HepG2 (cell line): ENCODE results near the gene TJAP1. TPM values are rescaled to one million over a fixed set of nuclear protein-coding genes. Genes with fewer than 3 reads are reported as not detected.
A peak's percentile ranks its signal among the peaks of the same experiment; 100 is the strongest.

ENCODE experiments used
- ATF7 ChIP-seq, 2 experiments: fragments of 450-650 bp in 1 of 2; sonication (generic) in 1 of 2; formaldehyde crosslinking in 1 of 2; IDR thresholded peaks; 2 replicates each; pipeline versions ENCODE4 v1.4.0 to v1.6.1; 2016 to 2020; ENCODE audit warnings: antibody characterized with exemption in 1 of 2, mild to moderate bottlenecking in 1 of 2, missing genetic modification reagents in 1 of 2
- CCAR2 ChIP-seq: fragments of 200-400 bp; formaldehyde crosslinking; optimal IDR thresholded peaks from 2 replicates; pipeline ENCODE3; 2018; ENCODE audit warnings: low read depth, mild to moderate bottlenecking, low read length, moderate library complexity
- CHCHD3 ChIP-seq: sonication (generic); formaldehyde crosslinking; IDR thresholded peaks from 2 replicates; pipeline ENCODE4 v1.8.0; 2022; ENCODE audit warnings: mild to moderate bottlenecking, missing genetic modification reagents, moderate library complexity
- CREM ChIP-seq, 2 experiments: sonication (generic) in 1 of 2; formaldehyde crosslinking in 1 of 2; IDR thresholded peaks; 2 replicates each; pipeline versions ENCODE4 v1.4.0 to v1.6.1; 2016 to 2020; ENCODE audit warnings: antibody characterized with exemption in 1 of 2, mild to moderate bottlenecking in 1 of 2, missing genetic modification reagents in 1 of 2
- HNF4A ChIP-seq: sonication (generic); formaldehyde crosslinking; IDR thresholded peaks from 2 replicates; pipeline ENCODE4 v1.4.0; 2020; ENCODE audit warnings: missing genetic modification reagents
- NR2F2 ChIP-seq: IDR thresholded peaks from 2 replicates; pipeline ENCODE4 v1.6.1; 2012; ENCODE audit warnings: low read depth, inconsistent platforms, borderline replicate concordance
- ONECUT2 ChIP-seq: sonication (generic); formaldehyde crosslinking; IDR thresholded peaks from 2 replicates; pipeline ENCODE4 v1.4.0; 2020; ENCODE audit warnings: missing genetic modification reagents
- RFX5 ChIP-seq: IDR thresholded peaks from 2 replicates; pipeline ENCODE4 v1.6.1; 2011; ENCODE audit warnings: low read depth, low read length, improper control_type of control experiment
- ZC3H13 ChIP-seq: sonication (generic); formaldehyde crosslinking; IDR thresholded peaks from 2 replicates; pipeline ENCODE4 v1.8.1; 2023; ENCODE audit warnings: mild to moderate bottlenecking, missing genetic modification reagents, moderate library complexity
- ZFAT ChIP-seq: sonication (generic); formaldehyde crosslinking; conservative IDR thresholded peaks from 2 replicates; pipeline ENCODE4 v1.8.1; 2023; ENCODE audit warnings: missing genetic modification reagents, inconsistent platforms
- ZNF251 ChIP-seq: sonication (generic); formaldehyde crosslinking; IDR thresholded peaks from 2 replicates; pipeline ENCODE4 v1.9.0; 2021; ENCODE audit warnings: mild to moderate bottlenecking, missing genetic modification reagents
- ZNF547 ChIP-seq: sonication (generic); formaldehyde crosslinking; IDR thresholded peaks from 2 replicates; pipeline ENCODE4 v1.5.1; 2020; ENCODE audit warnings: mild to moderate bottlenecking, missing genetic modification reagents
- ZNF629 ChIP-seq: sonication (generic); formaldehyde crosslinking; conservative IDR thresholded peaks from 2 replicates; pipeline ENCODE4 v1.5.0; 2020; ENCODE audit warnings: missing genetic modification reagents
- polyA plus RNA-seq, 8 experiments: library from polyadenylated mRNA; depleted of rRNA in 3 of 8; stranded (reverse) in 7 of 8; unstranded in 1 of 8; fragments of >200 nt; fragmentation: Illumina TruSeq in 4 of 8; extraction: Trizol in 4 of 8; gene quantifications; 2 replicates each; pipeline versions ENCODE4 v1.2.1 to v1.2.3, GENCODE V29; 2011 to 2016; ENCODE audit warnings: low read depth in 4 of 8, missing spikeins in 1 of 8, mixed read lengths in 1 of 8; ENCODE audit not compliant: insufficient read depth in 1 of 8
- total RNA-seq, 5 experiments: library from RNA; depleted of rRNA; stranded (reverse); fragments of >200 nt; fragmentation: Illumina TruSeq; extraction: Trizol; gene quantifications; 2 replicates each; pipeline ENCODE4 v1.2.3, GENCODE V29; 2016; ENCODE audit warnings: low read depth in 1 of 5
- TF ChIP-seq, protein P1 (sequence below): sonication (generic); formaldehyde crosslinking; IDR thresholded peaks from 2 replicates; pipeline ENCODE4 v1.4.0; 2020; ENCODE audit warnings: low read depth, mild to moderate bottlenecking, missing genetic modification reagents
- TF ChIP-seq, protein P2 (sequence below): sonication (generic); formaldehyde crosslinking; IDR thresholded peaks from 2 replicates; pipeline ENCODE4 v1.4.0; 2020; ENCODE audit warnings: mild to moderate bottlenecking, low read depth, missing genetic modification reagents
- TF ChIP-seq, protein P3 (sequence below): IDR thresholded peaks from 2 replicates; pipeline ENCODE4 v1.6.1; 2016; ENCODE audit warnings: missing genetic modification reagents, missing compliant biosample characterization
- TF ChIP-seq, protein P4 (sequence below): sonication (generic); formaldehyde crosslinking; IDR thresholded peaks from 2 replicates; pipeline ENCODE4 v1.9.0; 2022; ENCODE audit warnings: low read depth, missing genetic modification reagents
- TF ChIP-seq, protein P5 (sequence below): sonication (generic); formaldehyde crosslinking; IDR thresholded peaks from 2 replicates; pipeline ENCODE4 v1.4.0; 2020; ENCODE audit warnings: missing genetic modification reagents
- TF ChIP-seq, protein P6 (sequence below): sonication (generic); formaldehyde crosslinking; IDR thresholded peaks from 2 replicates; pipeline ENCODE4 v1.8.0; 2023; ENCODE audit warnings: mild to moderate bottlenecking, missing genetic modification reagents
- TF ChIP-seq, protein P7 (sequence below): sonication (generic); formaldehyde crosslinking; IDR thresholded peaks from 2 replicates; pipeline ENCODE4 v1.4.0; 2020; ENCODE audit warnings: missing genetic modification reagents

Gene TJAP1
- total and polyA plus RNA-seq, 2 of the 13 experiments (the other 11 are each of a cell fraction or from before 2014, with no cell fraction given) = 15.7 to 41.6 TPM

DNA sequence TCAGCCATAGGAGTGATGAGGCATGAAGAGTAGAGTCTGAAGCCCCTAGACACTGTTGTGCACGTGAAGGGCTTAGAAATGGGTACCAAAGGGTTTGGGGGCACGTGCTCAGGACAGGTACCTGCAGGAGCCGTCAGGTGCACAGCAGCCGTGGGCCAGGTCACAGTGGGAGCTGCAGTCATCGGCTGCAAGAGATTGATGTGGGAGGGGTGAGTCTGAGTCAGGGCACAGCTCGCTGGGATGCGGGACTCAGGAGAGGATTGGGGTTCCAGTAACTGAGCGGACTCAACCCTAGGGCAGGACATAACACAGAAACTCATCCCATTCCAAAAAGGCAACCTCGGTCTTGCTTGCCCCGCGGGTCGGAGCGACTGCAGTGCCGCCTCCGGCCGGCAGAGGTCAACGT is 23.1 kb upstream of the TJAP1 start (continued):
- TF ChIP-seq, protein P1, sequence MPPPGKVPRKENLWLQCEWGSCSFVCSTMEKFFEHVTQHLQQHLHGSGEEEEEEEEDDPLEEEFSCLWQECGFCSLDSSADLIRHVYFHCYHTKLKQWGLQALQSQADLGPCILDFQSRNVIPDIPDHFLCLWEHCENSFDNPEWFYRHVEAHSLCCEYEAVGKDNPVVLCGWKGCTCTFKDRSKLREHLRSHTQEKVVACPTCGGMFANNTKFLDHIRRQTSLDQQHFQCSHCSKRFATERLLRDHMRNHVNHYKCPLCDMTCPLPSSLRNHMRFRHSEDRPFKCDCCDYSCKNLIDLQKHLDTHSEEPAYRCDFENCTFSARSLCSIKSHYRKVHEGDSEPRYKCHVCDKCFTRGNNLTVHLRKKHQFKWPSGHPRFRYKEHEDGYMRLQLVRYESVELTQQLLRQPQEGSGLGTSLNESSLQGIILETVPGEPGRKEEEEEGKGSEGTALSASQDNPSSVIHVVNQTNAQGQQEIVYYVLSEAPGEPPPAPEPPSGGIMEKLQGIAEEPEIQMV (CRISPR knock-in tag) = no peak
- TF ChIP-seq NR2F2 (no peak), ZC3H13 (CRISPR knock-in tag) (0 out of 2 replicates have a peak, but pooled peaks have one; percentile 6), HNF4A (no peak), ZNF547 (CRISPR knock-in tag) (0 out of 2 replicates have a peak, but pooled peaks have one; percentile 71), RFX5 (no peak), ZFAT (CRISPR knock-in tag) (no peak), CCAR2 (no peak), CHCHD3 (CRISPR knock-in tag) (no peak), ONECUT2 (CRISPR knock-in tag) (no peak), ZNF629 (CRISPR knock-in tag) (no peak), ZNF251 (CRISPR knock-in tag) (no peak), ATF7 (IDR thresholded peaks at IDR 0.05) (no peak), ATF7 (CRISPR knock-in tag; IDR thresholded peaks at IDR 0.05) (no peak), CREM (IDR thresholded peaks at IDR 0.05) (no peak), CREM (CRISPR knock-in tag; IDR thresholded peaks at IDR 0.05) (no peak)
- TF ChIP-seq, protein P2, sequence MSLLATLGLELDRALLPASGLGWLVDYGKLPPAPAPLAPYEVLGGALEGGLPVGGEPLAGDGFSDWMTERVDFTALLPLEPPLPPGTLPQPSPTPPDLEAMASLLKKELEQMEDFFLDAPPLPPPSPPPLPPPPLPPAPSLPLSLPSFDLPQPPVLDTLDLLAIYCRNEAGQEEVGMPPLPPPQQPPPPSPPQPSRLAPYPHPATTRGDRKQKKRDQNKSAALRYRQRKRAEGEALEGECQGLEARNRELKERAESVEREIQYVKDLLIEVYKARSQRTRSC (CRISPR knock-in tag) = no peak
- TF ChIP-seq, protein P3, sequence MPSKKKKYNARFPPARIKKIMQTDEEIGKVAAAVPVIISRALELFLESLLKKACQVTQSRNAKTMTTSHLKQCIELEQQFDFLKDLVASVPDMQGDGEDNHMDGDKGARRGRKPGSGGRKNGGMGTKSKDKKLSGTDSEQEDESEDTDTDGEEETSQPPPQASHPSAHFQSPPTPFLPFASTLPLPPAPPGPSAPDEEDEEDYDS (CRISPR knock-in tag) = no peak
- TF ChIP-seq, protein P4, sequence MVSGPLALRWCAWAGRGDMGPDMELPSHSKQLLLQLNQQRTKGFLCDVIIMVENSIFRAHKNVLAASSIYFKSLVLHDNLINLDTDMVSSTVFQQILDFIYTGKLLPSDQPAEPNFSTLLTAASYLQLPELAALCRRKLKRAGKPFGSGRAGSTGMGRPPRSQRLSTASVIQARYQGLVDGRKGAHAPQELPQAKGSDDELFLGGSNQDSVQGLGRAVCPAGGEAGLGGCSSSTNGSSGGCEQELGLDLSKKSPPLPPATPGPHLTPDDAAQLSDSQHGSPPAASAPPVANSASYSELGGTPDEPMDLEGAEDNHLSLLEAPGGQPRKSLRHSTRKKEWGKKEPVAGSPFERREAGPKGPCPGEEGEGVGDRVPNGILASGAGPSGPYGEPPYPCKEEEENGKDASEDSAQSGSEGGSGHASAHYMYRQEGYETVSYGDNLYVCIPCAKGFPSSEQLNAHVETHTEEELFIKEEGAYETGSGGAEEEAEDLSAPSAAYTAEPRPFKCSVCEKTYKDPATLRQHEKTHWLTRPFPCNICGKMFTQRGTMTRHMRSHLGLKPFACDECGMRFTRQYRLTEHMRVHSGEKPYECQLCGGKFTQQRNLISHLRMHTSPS = no peak
- TF ChIP-seq, protein P5, sequence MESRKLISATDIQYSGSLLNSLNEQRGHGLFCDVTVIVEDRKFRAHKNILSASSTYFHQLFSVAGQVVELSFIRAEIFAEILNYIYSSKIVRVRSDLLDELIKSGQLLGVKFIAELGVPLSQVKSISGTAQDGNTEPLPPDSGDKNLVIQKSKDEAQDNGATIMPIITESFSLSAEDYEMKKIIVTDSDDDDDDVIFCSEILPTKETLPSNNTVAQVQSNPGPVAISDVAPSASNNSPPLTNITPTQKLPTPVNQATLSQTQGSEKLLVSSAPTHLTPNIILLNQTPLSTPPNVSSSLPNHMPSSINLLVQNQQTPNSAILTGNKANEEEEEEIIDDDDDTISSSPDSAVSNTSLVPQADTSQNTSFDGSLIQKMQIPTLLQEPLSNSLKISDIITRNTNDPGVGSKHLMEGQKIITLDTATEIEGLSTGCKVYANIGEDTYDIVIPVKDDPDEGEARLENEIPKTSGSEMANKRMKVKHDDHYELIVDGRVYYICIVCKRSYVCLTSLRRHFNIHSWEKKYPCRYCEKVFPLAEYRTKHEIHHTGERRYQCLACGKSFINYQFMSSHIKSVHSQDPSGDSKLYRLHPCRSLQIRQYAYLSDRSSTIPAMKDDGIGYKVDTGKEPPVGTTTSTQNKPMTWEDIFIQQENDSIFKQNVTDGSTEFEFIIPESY (CRISPR knock-in tag) = no peak
- TF ChIP-seq, protein P6, sequence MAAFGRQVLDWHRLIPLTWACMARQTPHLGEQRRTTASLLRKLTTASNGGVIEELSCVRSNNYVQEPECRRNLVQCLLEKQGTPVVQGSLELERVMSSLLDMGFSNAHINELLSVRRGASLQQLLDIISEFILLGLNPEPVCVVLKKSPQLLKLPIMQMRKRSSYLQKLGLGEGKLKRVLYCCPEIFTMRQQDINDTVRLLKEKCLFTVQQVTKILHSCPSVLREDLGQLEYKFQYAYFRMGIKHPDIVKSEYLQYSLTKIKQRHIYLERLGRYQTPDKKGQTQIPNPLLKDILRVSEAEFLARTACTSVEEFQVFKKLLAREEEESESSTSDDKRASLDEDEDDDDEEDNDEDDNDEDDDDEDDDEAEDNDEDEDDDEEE (CRISPR knock-in tag) = no peak
- TF ChIP-seq, protein P7, sequence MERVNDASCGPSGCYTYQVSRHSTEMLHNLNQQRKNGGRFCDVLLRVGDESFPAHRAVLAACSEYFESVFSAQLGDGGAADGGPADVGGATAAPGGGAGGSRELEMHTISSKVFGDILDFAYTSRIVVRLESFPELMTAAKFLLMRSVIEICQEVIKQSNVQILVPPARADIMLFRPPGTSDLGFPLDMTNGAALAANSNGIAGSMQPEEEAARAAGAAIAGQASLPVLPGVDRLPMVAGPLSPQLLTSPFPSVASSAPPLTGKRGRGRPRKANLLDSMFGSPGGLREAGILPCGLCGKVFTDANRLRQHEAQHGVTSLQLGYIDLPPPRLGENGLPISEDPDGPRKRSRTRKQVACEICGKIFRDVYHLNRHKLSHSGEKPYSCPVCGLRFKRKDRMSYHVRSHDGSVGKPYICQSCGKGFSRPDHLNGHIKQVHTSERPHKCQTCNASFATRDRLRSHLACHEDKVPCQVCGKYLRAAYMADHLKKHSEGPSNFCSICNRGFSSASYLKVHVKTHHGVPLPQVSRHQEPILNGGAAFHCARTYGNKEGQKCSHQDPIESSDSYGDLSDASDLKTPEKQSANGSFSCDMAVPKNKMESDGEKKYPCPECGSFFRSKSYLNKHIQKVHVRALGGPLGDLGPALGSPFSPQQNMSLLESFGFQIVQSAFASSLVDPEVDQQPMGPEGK = 0 out of 2 replicates have a peak, but pooled peaks have one; percentile 72
